ENCODE data around the gene SDK1.

SDK1 gene

DNA sequence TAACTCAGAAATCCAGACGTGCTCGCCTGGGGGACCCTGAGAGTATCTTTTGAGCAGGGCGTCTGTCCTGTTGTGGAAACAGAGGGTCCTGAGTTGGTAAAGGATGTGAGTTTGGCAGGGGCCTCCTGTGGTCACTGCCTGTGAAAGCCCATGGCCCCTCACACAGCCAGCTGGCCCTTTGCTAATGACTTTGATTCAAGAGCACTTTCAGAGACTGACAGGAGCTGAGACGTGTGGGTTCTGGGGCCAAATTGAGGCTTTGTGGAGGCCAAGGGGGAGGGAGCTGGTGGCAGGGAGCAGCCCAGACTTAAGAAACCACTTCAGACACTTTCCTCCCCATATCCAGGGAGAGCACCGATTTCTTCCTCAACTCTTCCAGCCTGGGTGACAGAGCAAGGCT is 921.6 kb downstream of the SDK1 start:
- H3K4me3 ChIP-seq (ENCODE audit: low read depth, low read length) = no peak overlapping the region
- TF ChIP-seq, protein P1, sequence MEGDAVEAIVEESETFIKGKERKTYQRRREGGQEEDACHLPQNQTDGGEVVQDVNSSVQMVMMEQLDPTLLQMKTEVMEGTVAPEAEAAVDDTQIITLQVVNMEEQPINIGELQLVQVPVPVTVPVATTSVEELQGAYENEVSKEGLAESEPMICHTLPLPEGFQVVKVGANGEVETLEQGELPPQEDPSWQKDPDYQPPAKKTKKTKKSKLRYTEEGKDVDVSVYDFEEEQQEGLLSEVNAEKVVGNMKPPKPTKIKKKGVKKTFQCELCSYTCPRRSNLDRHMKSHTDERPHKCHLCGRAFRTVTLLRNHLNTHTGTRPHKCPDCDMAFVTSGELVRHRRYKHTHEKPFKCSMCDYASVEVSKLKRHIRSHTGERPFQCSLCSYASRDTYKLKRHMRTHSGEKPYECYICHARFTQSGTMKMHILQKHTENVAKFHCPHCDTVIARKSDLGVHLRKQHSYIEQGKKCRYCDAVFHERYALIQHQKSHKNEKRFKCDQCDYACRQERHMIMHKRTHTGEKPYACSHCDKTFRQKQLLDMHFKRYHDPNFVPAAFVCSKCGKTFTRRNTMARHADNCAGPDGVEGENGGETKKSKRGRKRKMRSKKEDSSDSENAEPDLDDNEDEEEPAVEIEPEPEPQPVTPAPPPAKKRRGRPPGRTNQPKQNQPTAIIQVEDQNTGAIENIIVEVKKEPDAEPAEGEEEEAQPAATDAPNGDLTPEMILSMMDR (IDR thresholded peaks at IDR 0.05; ENCODE audit: insufficient read depth, low read depth, low read length, missing control alignments) = no peak
- no peak for DNase-seq (ENCODE audit: low read depth)

DNA sequence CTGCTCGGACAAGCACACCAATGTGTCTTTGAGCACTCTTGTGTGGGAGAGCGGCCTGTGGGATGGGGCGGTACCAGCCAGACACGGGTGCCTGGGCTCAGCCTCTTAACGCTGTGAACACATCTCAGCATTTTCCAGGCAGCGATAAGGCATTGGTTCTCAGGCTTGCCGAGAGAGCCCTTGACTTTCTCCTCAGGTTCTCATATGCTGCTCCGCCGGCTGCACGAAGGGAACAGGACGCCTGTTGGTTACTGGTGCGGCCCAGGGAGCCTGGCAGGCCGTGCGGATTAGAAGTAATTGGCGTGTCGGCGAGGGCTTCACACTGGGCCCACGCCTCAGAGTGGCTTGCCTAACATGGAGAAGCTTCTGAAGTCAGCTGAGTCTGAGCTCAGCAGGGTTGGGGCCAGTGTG is 924.3 kb downstream of the SDK1 start:
- DNase-seq (ENCODE audit: low read depth) = no peak
- no peak overlapping the region for H3K4me3 ChIP-seq (ENCODE audit: low read depth, low read length)
- TF ChIP-seq, protein P1 (IDR thresholded peaks at IDR 0.05; ENCODE audit: insufficient read depth, low read depth, low read length, missing control alignments) = no peak

DNA sequence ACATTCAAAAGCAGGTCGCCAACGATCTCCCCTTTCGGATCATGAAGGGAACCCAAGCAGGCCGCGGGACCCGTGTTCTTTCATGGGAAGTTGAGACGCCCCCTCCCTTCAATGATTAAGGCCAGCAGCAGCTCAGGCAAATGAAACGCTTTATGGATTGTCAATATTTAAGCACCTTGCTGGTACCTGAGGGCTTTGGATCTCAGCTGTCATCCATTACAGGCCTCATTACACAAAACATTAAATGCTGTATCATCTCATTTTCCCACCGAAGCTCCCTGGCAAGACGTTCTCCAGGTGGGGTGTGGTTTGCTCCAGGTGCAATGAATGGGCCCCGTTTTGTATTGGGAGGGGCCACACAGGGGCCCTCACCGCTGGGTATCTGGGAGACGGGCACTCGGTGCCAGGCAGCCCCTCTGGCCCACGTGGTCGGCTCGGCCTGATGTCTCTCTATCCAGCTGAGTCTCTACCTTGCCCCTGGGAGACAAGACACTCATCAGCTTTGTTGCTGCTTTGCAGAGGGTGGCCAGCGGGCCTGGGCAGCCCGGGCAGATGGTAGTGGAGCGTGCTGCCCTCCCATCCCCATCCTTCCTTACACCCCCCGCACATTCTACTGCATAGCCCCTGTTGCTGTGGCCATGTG is 925.0 kb downstream of the SDK1 start:
- TF ChIP-seq, protein P1 (IDR thresholded peaks at IDR 0.05; ENCODE audit: insufficient read depth, low read depth, low read length, missing control alignments) = no peak
- DNase-seq (ENCODE audit: low read depth) = no peak
- no peak overlapping the region for H3K4me3 ChIP-seq (ENCODE audit: low read depth, low read length)

DNA sequence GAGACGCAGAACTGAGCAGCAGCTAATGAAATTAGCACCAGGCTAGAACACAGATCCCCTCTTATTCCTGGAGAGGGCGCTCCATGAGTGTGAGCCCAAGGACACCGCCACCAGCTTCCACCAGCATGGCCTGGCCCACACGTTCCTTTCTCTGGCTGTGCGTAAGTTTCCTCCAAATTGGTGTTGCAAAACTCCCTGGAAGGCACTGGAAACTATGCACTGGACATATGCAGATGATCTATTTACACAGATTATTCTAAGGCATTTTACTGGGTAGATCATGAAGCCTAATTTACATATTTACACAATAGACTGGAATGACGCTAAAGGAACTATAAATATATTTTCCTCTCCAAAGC is 925.5 kb downstream of the SDK1 start:
- TF ChIP-seq, protein P1 (IDR thresholded peaks at IDR 0.05; ENCODE audit: insufficient read depth, low read depth, low read length, missing control alignments) = no peak
- H3K4me3 ChIP-seq (ENCODE audit: low read depth, low read length) = no peak overlapping the region
- no peak for DNase-seq (ENCODE audit: low read depth)

DNA sequence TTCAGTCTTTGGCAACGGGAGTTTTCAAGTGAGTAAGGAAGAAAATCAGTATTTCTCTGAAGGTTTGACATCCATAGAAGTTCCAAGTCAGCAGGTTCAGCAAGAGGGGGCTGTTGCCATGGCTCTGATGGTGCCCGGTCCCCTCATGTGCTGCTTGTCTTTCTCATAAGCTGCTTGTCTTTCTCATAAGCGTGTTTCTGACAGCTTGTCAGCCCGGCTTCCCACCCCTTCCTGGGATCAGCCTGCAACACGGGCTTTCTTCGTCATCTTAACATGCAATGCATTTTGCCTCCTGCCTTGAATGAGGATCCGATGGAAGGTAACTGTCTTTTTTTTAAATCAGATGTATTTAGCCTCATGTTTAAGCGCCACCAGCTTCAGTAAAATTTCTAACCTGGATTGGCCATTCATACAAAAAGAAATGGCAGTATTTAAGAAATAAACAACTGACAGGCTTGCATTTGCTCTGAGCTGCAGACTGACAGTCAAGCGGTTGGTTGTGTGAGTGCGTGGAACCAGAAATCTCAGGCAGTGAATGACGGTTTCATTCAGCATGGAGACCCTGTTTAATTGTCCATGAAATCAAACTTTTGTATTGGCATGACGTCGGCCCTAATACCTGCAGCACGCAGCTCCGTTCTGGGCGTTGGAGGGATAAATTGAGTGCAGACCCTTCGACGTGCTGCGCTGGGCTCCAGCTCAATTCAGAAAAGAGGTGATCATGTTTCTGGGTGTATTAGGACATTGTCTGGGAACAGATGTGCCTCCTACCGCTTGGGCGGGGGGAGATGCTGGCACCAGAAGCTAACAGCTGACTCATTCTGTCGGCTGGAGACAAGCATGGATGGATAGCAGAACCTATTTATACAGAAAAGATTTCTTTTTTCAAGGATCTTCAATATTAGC is 926.3 kb downstream of the SDK1 start:
- no peak overlapping the region for H3K4me3 ChIP-seq (ENCODE audit: low read depth, low read length)
- DNase-seq (ENCODE audit: low read depth) = no peak
- TF ChIP-seq, protein P1 (IDR thresholded peaks at IDR 0.05; ENCODE audit: insufficient read depth, low read depth, low read length, missing control alignments) = no peak

DNA sequence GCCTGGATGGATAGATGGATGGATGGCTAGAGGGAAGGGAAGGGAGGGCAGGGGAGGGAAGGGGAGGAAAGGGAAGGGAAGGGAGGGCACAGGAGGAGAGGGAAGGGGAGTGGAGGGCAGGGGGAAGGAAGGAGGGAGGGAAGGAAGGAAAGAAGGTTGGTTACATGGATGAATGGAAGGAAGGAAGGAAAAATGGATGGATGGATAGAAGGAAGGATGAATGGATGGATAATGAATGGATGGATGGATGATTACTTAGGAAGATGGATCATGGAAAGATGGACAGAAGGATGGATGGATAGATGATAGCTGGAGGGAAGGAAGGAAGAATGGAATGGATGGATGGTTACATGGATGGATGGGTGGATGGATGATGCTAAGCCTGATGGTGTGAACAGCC is 929.3 kb downstream of the SDK1 start:
- TF ChIP-seq, protein P1 (IDR thresholded peaks at IDR 0.05; ENCODE audit: insufficient read depth, low read depth, low read length, missing control alignments) = no peak
- H3K4me3 ChIP-seq (ENCODE audit: low read depth, low read length) = no peak overlapping the region
- no peak for DNase-seq (ENCODE audit: low read depth)
